ENCODE results near the gene SLC17A9. TPM values are rescaled to one million over a fixed set of nuclear protein-coding genes. Genes with fewer than 3 reads are reported as not detected.

Gene SLC17A9
- total RNA-seq, 2 experiments from 2014 or later = 4.7 to 5.8 TPM

DNA sequence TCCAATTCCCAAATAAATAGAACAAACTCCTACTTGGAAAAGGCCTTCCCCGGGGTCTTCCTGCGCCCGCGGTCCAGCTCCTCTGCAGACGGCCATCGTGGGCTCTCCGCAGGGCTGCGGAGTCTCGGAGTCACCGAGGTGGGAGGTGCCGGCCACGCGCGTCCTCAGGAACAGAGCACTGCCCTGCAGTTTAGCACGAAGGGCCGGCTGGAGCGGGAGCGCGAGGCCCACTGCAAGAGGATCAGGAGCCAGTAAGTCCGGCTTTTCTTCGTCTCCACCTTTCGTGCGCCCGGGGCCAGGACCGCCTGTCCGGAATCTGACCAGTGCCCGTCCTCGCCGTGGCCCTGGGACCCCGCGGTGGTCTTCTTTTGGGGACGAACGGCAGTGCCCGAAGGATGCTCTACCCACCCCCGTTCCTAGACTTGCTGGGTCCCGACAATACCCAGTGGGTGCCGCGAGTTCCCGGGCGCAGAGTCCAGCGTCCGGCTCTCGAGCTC, 52.9 kb downstream of the SLC17A9 start:
- ChIA-PET CTCF (no interaction called here), POLR2A (no interaction called here)
- no peak for DNase-seq
- Mint-ChIP-seq H3K4me1 (peaks cover 22% of the 10 kb centered on the region), H3K36me3 (ENCODE audit: low read depth) (no peaks in the 10 kb centered on the region), H3K4me3 (no peak overlapping the region), H3K9me3 (no peaks in the 10 kb centered on the region), H3K27ac (no peak overlapping the region), H3K27me3 (peaks cover 72% of the 10 kb centered on the region)

DNA sequence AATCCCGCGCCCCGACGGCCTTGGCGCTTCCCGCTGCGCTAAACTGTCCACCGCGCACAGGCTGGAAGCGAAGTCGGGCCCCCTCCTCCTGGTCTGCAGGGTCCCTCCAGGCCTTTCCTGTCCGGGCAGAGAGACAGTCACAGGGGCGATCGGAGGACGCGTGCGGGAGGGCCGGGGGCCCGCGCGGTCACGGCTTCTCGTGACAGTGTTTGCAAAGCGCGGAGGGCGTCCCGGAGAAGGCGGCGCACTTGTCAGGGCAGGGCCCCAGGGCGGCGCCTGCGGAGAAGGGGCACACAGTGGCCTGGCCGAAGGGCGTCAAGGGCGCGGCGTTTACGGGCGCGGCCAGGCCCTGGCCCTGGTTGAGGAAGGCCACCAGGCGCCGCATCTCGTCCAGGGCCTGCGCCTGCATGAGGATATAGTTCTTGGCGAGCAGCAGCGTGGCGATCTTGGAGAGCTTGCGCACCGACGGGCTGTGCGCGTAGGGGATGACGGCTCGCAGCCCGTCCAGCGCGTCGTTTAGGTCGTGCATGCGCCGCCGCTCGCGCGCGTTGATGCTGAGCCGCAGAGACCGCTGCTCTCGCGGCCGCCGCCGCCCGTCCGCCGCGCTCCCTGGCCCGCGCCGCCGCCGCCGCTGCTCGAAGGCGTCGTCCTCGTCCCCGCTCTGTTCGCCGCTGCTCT, 53.5 kb downstream of the SLC17A9 start:
- Mint-ChIP-seq H3K36me3 (ENCODE audit: low read depth) (no peaks in the 10 kb centered on the region), H3K9me3 (no peaks in the 10 kb centered on the region), H3K27ac (no peak overlapping the region), H3K4me1 (peaks cover 23% of the 10 kb centered on the region), H3K27me3 (peaks cover 70% of the 10 kb centered on the region), H3K4me3 (no peak overlapping the region)
- ChIA-PET CTCF (no interaction called here), POLR2A (interaction anchor here (1.2 kb wide), 1 partner anchor 33 kb away, joined by 4 read pairs; no protein-coding TSS in a partner anchor)
- DNase-seq = no peak

DNA sequence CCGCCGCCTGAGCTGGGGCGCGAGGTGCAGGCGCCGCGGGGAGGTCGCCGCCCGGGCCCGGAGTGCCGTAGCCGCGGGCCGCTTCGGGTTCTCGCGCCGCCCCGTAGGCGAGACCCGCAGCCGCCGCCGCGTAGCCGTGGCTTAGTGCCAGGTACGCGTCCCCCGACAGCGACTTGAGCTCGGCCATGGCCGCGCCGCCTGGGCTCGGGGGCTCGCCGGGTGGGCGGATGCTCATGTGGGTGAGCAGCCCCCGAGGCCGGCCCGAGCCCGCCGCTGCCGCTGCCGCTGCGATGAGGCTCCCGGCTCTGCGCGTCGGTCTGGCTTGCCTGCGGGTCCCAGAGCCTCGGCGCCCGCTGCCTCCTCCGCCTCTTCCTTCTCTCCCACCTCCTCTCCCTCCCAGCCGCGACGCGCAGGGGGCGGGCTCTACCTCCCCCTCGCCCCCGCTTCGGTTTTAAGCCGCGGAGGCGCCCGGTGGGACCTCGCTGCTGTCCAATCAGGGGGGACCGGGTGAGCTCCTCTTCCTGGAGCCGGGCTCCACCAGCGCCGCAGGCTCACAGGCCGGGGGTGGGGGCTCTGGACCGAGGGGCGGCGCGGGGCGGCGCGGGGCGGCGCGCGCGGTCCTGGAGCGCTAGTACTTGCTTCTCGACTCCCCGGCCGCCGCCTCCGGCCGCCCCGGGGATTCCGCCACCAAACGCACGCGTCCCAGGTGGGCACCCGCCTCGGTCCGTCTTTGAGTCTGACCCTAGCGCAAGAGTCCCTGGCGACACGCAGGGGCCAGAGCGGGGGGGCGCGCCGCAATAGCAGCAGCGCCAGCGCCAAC, 54.2 kb downstream of the SLC17A9 start, which contains the start of gene BHLHE23:
BHLHE23 (minus strand) TSS at position 425 of the 820 bp plus-strand sequence; CDS start at position 235, 190 bp downstream.
- POLR2A ChIA-PET = interaction anchor here (1.2 kb wide), 1 partner anchor 34 kb away, joined by 4 read pairs; no protein-coding TSS in a partner anchor
- CTCF ChIA-PET = no interaction called here

DNA sequence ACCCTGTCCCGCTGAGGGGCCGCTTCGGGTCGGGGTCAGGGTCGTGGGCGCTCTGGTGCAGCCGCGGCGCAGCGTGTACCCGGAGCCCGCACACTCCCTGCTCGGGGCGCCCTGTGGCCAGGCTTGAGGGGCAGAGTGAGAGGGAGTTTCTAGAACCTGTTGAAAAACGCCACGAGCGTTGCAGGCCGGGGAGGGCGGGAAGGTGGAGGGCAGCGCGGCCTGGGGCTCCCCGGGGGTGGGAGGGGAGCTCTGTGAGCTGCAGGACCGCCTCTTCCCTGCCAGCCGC, 54.8 kb downstream of the SLC17A9 start:
- H3K36me3 Mint-ChIP-seq (ENCODE audit: low read depth) = no peaks in the 10 kb centered on the region
- peaks cover 23% of the 10 kb centered on the region for H3K4me1 Mint-ChIP-seq
- no peak overlapping the region for H3K27ac Mint-ChIP-seq
- ChIA-PET POLR2A (no interaction called here), CTCF (no interaction called here)
- H3K27me3 Mint-ChIP-seq = peaks cover 72% of the 10 kb centered on the region
- no peak overlapping the region for H3K4me3 Mint-ChIP-seq
- no peak for DNase-seq
- H3K9me3 Mint-ChIP-seq = no peaks in the 10 kb centered on the region

More for the DNA sequence above, 54.2 kb downstream of the SLC17A9 start, which contains the start of gene BHLHE23:
- Mint-ChIP-seq H3K27me3 (peaks cover 71% of the 10 kb centered on the region), H3K36me3 (ENCODE audit: low read depth) (no peaks in the 10 kb centered on the region), H3K9me3 (no peaks in the 10 kb centered on the region), H3K4me1 (peaks cover 23% of the 10 kb centered on the region), H3K4me3 (no peak within 1 kb of the TSS), H3K27ac (no peak within 1 kb of the TSS)
- no peak for DNase-seq

DNA sequence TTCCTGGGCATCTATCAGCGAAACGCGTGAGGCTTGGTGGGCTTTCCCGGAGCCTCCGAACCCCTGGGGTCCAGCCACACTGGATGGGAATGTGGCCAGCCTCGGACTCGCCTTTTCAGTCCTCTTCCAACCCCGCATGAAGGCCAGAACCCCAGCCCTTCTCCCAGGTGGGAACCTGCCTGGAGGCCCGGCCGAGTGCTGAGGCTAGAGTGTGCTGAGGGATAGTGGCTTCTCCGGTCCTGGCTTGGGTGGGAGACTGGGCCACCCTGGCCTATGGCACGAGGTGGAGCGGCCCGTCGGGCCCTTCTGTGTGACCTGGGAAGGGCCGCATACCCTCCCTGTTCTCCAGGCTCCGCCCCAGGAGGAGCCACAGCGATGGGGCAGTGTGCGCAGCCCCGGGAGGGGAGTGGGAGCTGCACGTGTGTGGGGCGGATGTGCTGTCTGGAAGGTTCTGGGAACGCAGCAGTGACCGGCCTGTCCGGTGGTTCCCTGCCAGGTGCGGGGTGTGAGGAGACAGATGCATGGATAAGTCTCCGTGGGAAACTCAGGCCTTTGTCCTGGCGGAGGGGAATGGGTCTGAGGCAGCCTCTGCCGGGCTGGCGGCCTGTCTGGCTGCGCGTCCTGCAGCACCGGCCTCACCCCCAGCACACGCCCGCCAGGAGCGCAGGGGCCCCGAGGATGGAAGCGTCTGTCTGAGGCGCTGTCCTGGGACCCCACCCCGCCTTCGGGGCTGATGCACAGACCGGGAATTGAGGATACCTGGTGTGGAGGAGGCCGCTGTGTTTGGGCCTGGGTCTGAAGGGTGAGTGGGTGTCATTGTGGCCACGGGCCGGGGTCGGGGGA, 55.4 kb downstream of the SLC17A9 start:
- Mint-ChIP-seq H3K36me3 (ENCODE audit: low read depth) (no peaks in the 10 kb centered on the region), H3K4me1 (peaks cover 23% of the 10 kb centered on the region), H3K9me3 (peaks cover under 1% of the 10 kb centered on the region), H3K27ac (no peak overlapping the region), H3K4me3 (no peak overlapping the region), H3K27me3 (peaks cover 73% of the 10 kb centered on the region)
- POLR2A ChIA-PET = no interaction called here
- no peak for DNase-seq
- CTCF ChIA-PET = interaction anchor here (1.0 to 1.7 kb wide), 3 partner anchors 28 to 100 kb away, joined by 3 to 9 read pairs (median 7); no protein-coding TSS in a partner anchor

DNA sequence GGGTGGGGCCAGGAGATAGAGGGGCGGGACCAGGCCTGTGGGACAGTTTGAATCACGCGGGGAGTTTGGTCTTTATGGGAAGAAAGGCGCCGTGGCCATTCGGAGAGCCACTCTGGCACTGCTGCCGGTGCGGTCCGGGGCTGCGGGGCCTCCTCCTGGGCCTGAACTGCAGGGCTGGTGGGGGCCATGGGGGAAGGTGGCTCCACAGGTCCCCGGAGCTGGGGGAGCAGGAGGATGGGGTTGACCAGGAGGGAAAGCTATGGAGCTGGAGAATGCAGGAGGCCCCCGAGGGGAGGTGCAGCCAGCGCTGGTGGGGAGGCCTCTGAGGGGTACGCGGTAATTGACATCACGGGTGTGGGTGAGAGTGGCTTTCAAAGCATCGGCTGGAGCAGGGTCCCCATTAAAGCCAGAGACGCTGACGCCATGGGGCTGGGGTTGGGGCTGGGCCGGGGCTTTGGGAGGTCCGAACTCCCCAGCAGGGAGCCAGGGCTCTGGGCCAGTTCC, 56.1 kb downstream of the SLC17A9 start:
- DNase-seq = no peak

DNA sequence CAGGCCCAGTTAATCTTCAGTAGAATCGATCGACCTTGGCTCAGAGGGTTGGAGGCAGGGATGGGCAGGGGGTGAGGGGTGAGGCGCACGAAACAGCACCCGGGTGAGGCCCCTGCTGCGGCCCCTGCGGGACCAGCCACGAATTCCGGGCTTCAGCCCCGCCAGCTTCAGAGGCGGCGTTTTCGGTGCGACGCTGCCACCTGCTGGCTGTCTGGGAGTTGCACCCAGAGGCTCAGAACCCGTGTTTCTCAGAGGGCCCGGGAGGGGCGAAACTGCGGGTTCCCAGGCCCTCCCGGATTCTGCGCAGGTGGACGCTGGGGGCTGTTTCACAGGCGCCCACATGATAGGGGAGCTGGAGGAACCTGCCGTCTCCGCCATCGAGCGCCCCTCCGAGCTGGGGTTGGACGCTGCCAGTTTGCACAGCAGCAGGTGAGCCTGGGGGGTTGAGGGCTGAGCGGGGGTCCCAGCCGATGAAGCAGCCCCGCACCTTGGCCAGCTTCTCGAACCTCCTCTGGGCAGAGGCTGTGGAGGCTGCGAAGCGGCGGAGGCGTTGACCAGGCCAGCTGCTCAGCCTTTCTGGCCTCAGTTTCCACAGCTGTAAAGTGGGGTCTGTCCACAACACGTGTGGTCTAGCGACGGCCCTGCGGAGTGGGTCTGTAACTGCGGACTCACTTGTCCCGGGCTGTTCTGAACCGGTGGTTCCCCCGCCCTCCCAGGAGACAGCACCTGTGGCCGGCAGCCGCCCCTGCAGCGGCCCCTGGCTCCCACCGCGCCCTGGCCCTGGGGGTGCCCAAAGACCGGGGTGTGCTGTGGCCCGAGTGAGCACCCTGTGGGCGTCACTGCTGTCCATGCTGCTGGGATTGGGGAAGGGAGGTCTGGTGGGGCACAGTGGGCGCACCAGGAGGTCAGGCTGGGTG, 56.8 kb downstream of the SLC17A9 start:
- no peak overlapping the region for H3K4me3 Mint-ChIP-seq
- POLR2A ChIA-PET = interaction anchor here (0.9 to 1.1 kb wide), 4 partner anchors 34 to 111 kb away, joined by 3 to 7 read pairs (median 3); no protein-coding TSS in a partner anchor
- H3K36me3 Mint-ChIP-seq (ENCODE audit: low read depth) = peaks cover 10% of the 10 kb centered on the region
- peaks cover 11% of the 10 kb centered on the region for H3K9me3 Mint-ChIP-seq
- DNase-seq = peak; percentile 84
- CTCF ChIA-PET = interaction anchor here (0.5 to 1.7 kb wide), 12 partner anchors 29 to 509 kb away, joined by 3 to 9 read pairs (median 3); partner anchors contain the start of gene TCFL5
- H3K27me3 Mint-ChIP-seq = peaks cover 72% of the 10 kb centered on the region
- H3K4me1 Mint-ChIP-seq = peaks cover 20% of the 10 kb centered on the region
- peak overlapping the region; percentile 48 for H3K27ac Mint-ChIP-seq

More for the DNA sequence above, 56.1 kb downstream of the SLC17A9 start:
- Mint-ChIP-seq H3K27me3 (peaks cover 72% of the 10 kb centered on the region), H3K4me3 (no peak overlapping the region), H3K9me3 (peaks cover 6% of the 10 kb centered on the region), H3K4me1 (peaks cover 23% of the 10 kb centered on the region), H3K27ac (no peak overlapping the region), H3K36me3 (ENCODE audit: low read depth) (peaks cover 6% of the 10 kb centered on the region)
- POLR2A ChIA-PET = interaction anchor here (1.0 to 1.1 kb wide), 3 partner anchors 33 to 110 kb away, joined by 3 read pairs; no protein-coding TSS in a partner anchor
- CTCF ChIA-PET = interaction anchor here (0.7 to 1.7 kb wide), 10 partner anchors 29 to 385 kb away, joined by 3 to 9 read pairs (median 4); partner anchors contain the start of gene TCFL5

DNA sequence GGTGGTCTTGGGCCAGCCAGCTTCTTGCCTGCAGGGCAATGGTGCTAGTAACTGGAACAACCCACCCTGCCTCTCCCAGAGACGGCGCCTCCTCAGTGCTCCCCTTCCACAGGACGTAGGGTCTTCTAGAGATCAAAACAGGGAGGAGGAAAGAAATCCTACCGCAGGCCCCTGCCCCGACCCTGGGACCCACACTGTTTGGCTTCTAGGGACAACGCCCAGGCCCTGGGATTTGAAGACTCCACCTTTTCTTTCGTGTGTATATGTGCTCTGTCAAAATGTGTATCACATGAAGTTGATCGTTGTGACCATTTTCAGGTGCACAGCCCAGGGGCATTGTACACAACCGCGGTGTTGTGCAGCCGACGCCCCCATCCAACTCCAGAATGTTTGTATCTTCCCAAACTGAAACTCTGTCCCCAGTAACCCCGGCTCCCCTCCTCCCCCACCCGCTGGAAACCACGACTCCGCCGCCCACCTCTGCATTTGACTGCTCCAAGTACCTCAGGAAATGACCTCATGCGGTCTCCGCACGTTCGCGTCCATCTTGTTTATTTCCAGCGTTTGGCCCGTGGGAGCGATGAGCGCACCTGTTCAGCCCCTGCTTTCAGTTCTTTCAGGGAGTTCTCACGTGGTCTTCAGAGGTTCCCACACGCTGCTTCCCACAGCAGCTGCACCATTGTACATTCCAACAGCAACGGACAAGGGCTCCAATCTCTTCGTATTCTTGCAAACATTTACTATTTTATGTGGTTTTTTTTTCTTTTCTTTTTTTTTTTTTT, 57.7 kb downstream of the SLC17A9 start:
- ChIA-PET CTCF (interaction anchor here (0.5 to 2.4 kb wide), 4 partner anchors 38 to 510 kb away, joined by 3 to 15 read pairs (median 3); no protein-coding TSS in a partner anchor), POLR2A (interaction anchor here (0.9 kb wide), 1 partner anchor 37 kb away, joined by 7 read pairs; no protein-coding TSS in a partner anchor)
- H3K4me1 Mint-ChIP-seq = peaks cover 17% of the 10 kb centered on the region
- H3K4me3 Mint-ChIP-seq = peak overlapping the region; percentile 74
- peaks cover 76% of the 10 kb centered on the region for H3K27me3 Mint-ChIP-seq
- H3K9me3 Mint-ChIP-seq = peaks cover 11% of the 10 kb centered on the region
- H3K36me3 Mint-ChIP-seq (ENCODE audit: low read depth) = peaks cover 14% of the 10 kb centered on the region
- DNase-seq = peak; percentile 71
- H3K27ac Mint-ChIP-seq = peak overlapping the region; percentile 30

DNA sequence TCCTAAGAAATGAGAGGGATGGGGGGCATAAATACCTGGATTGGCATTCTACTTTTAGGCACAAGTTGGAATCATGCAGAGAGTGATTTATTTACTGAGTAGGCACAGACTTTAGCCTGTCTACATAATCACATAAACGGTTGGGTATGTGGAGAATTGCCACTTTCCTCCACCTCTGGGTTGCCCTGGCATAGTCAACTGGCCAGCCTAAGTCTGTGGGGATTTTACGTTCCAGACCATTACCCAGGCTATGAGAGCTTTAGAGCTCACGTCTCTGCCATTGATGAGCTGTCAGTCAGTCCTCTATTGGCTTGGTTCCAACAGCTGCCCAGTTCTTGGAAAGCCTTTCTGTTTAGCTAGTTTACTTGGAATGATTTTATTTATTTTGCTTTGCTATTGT, 59.3 kb downstream of the SLC17A9 start:
- H3K4me3 Mint-ChIP-seq = no peak overlapping the region
- H3K27ac Mint-ChIP-seq = no peak overlapping the region
- ChIA-PET CTCF (interaction anchor here (1.0 to 2.4 kb wide), 2 partner anchors 39 to 144 kb away, joined by 3 to 15 read pairs; no protein-coding TSS in a partner anchor), POLR2A (no interaction called here)
- H3K27me3 Mint-ChIP-seq = peaks cover 75% of the 10 kb centered on the region
- H3K4me1 Mint-ChIP-seq = peaks cover 17% of the 10 kb centered on the region
- peaks cover 11% of the 10 kb centered on the region for H3K9me3 Mint-ChIP-seq
- H3K36me3 Mint-ChIP-seq (ENCODE audit: low read depth) = peaks cover 14% of the 10 kb centered on the region
- DNase-seq = no peak

DNA sequence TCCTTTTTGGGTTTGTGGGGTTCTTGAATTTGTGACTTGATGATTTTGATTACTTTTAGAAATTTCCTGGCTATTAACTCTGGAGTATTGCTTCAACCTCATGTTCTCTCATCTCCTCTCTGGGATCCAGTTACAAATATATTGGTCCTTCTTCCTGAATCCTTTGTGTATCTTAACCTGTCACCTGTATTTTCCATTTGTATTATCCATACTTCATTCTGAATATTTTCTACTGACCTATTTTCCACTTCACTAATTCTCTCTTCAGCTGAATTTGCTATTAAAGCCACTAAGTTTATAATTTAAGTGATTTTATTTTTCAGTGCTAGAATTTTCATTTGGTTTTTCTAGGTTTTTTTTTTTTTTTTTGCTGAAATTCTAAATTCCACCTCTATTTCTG, 60.7 kb downstream of the SLC17A9 start:
- CTCF ChIA-PET = interaction anchor here (0.7 to 1.6 kb wide), 2 partner anchors 41 to 147 kb away, joined by 4 read pairs; no protein-coding TSS in a partner anchor
- Mint-ChIP-seq H3K9me3 (peaks cover 11% of the 10 kb centered on the region), H3K4me1 (peaks cover 17% of the 10 kb centered on the region), H3K36me3 (ENCODE audit: low read depth) (peaks cover 14% of the 10 kb centered on the region), H3K4me3 (no peak overlapping the region), H3K27ac (no peak overlapping the region), H3K27me3 (peaks cover 68% of the 10 kb centered on the region)
- POLR2A ChIA-PET = no interaction called here
- no peak for DNase-seq

DNA sequence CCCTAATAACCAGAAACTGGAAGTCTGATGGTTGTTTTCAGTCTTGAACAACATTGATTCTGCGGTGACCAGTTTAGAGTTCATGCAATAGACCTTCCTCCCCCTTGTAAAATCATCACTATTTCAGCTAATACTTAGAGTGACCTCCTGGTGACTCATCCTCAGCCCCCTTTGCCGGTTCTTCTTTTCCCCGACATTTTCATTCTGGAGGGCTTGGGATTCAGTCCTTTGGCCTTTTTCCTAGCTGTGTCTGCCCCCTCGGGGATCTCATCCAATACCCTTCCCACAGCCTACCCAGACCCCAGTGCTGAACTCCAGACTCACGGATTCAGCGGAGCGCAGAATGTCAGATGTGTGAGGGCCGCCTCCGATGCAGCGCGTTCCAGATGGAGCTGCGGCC, 61.8 kb downstream of the SLC17A9 start:
- H3K27ac Mint-ChIP-seq = no peak overlapping the region
- H3K4me1 Mint-ChIP-seq = peaks cover 9% of the 10 kb centered on the region
- H3K27me3 Mint-ChIP-seq = peaks cover 58% of the 10 kb centered on the region
- H3K36me3 Mint-ChIP-seq (ENCODE audit: low read depth) = peaks cover 14% of the 10 kb centered on the region
- no peak overlapping the region for H3K4me3 Mint-ChIP-seq
- DNase-seq = no peak
- POLR2A ChIA-PET = no interaction called here
- CTCF ChIA-PET = interaction anchor here (1.6 kb wide), 1 partner anchor 42 kb away, joined by 4 read pairs; no protein-coding TSS in a partner anchor
- H3K9me3 Mint-ChIP-seq = peaks cover 11% of the 10 kb centered on the region
